HEK293T (cell line): Measurements from ENCODE around the gene QSOX2.

Experiments
- CTCF ChIA-PET: fragments of 350-600 bp; formaldehyde crosslinking; extraction: SDS; loops from one replicate; lab custom pipeline; 2021; ENCODE audit warnings: antibody characterized with exemption, inconsistent platforms; lab: Yijun Ruan, JAX
- POLR2A ChIA-PET: fragments of 350-600 bp; formaldehyde crosslinking; extraction: SDS; loops from one replicate; lab custom pipeline; 2020; ENCODE audit warnings: antibody characterized with exemption, inconsistent platforms; lab: Yijun Ruan, JAX
- DNase-seq: peaks from one replicate; pipeline ENCODE4 v3.0.0; 2012; ENCODE audit warnings: mixed read lengths; ENCODE audit errors: extremely low spot score
- ARNT ChIP-seq: fragments of 450-650 bp; IDR thresholded peaks from 2 replicates; pipeline ENCODE4 v1.6.1; 2017; ENCODE audit warnings: mild to moderate bottlenecking
- BHLHE40 ChIP-seq: fragments of 450-650 bp; IDR thresholded peaks from 2 replicates; pipeline ENCODE4 v1.6.1; 2016; ENCODE audit warnings: mild to moderate bottlenecking, moderate library complexity, borderline replicate concordance
- CTBP1 ChIP-seq: fragments of 450-650 bp; IDR thresholded peaks from 2 replicates; pipeline ENCODE4 v1.6.1; 2016; ENCODE audit warnings: borderline replicate concordance
- ELF4 ChIP-seq: fragments of 450-650 bp; IDR thresholded peaks from 2 replicates; pipeline ENCODE4 v1.6.1; 2017; ENCODE audit warnings: antibody characterized with exemption
- FOXA1 ChIP-seq: fragments of 450-650 bp; IDR thresholded peaks from 2 replicates; pipeline ENCODE4 v1.6.1; 2016; ENCODE audit warnings: mild to moderate bottlenecking
- FOXK2 ChIP-seq: fragments of 450-650 bp; IDR thresholded peaks from 2 replicates; pipeline ENCODE4 v1.6.1; 2016; ENCODE audit warnings: mild to moderate bottlenecking
- FOXM1 ChIP-seq: fragments of 450-650 bp; IDR thresholded peaks from 2 replicates; pipeline ENCODE4 v1.6.1; 2017; ENCODE audit warnings: mild to moderate bottlenecking, borderline replicate concordance
- HDGF ChIP-seq: fragments of 450-650 bp; IDR thresholded peaks from 2 replicates; pipeline ENCODE4 v1.6.1; 2017; ENCODE audit warnings: antibody characterized with exemption, borderline replicate concordance
- L3MBTL2 ChIP-seq: fragments of 450-650 bp; conservative IDR thresholded peaks from 2 replicates; pipeline ENCODE4 v1.6.1; 2016; ENCODE audit warnings: mild to moderate bottlenecking
- LEF1 ChIP-seq: fragments of 450-650 bp; IDR thresholded peaks from 2 replicates; pipeline ENCODE4 v1.6.1; 2017; ENCODE audit warnings: mild to moderate bottlenecking, borderline replicate concordance
- NFRKB ChIP-seq: fragments of 450-650 bp; IDR thresholded peaks from 2 replicates; pipeline ENCODE4 v1.6.1; 2016; ENCODE audit warnings: mild to moderate bottlenecking, moderate library complexity
- SP1 ChIP-seq: fragments of 450-650 bp; IDR thresholded peaks from 2 replicates; pipeline ENCODE4 v1.6.1; 2017
- SUZ12 ChIP-seq: fragments of 450-650 bp; IDR thresholded peaks from 2 replicates; pipeline ENCODE4 v1.6.1; 2016; ENCODE audit warnings: mild to moderate bottlenecking
- TARDBP ChIP-seq: fragments of 450-650 bp; IDR thresholded peaks from 2 replicates; pipeline ENCODE4 v1.6.1; 2016
- ZNF384 ChIP-seq: fragments of 450-650 bp; IDR thresholded peaks from 2 replicates; pipeline ENCODE4 v1.6.1; 2016
- TF ChIP-seq, protein P1 (sequence below): fragments of 450-650 bp; IDR thresholded peaks from 2 replicates; pipeline ENCODE4 v1.6.1; 2016

Gene QSOX2

GRCh38 chr9:136175616-136176197 lies 69.9 kb downstream of the QSOX2 start:
- DNase-seq = no peak
- TF ChIP-seq ZNF384 (no peak), CTBP1 (no peak), FOXA1 (no peak), HDGF (no peak), TARDBP (no peak), FOXM1 (no peak), LEF1 (no peak), NFRKB (no peak), ELF4 (no peak), SP1 (no peak), BHLHE40 (no peak), SUZ12 (no peak), L3MBTL2 (no peak), ARNT (no peak), FOXK2 (no peak)
- TF ChIP-seq, protein P1, sequence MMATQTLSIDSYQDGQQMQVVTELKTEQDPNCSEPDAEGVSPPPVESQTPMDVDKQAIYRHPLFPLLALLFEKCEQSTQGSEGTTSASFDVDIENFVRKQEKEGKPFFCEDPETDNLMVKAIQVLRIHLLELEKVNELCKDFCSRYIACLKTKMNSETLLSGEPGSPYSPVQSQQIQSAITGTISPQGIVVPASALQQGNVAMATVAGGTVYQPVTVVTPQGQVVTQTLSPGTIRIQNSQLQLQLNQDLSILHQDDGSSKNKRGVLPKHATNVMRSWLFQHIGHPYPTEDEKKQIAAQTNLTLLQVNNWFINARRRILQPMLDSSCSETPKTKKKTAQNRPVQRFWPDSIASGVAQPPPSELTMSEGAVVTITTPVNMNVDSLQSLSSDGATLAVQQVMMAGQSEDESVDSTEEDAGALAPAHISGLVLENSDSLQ = no peak
- ChIA-PET POLR2A (no interaction called here), CTCF (no interaction called here)

GRCh38 chr9:136174779-136175615 lies 70.6 kb downstream of the QSOX2 start:
- CTCF ChIA-PET = no interaction called here
- no peak for DNase-seq
- POLR2A ChIA-PET = no interaction called here
- no peak for TF ChIP-seq ARNT
- no peak for TF ChIP-seq ELF4
- TF ChIP-seq FOXM1 = no peak
- TF ChIP-seq CTBP1 = no peak
- TF ChIP-seq FOXA1 = no peak
- TF ChIP-seq, protein P1 = no peak
- TF ChIP-seq TARDBP = no peak
- no peak for TF ChIP-seq HDGF
- TF ChIP-seq NFRKB = no peak
- TF ChIP-seq ZNF384 = no peak
- TF ChIP-seq BHLHE40 = no peak
- no peak for TF ChIP-seq SUZ12

GRCh38 chr9:136173648-136174290 lies 71.8 kb downstream of the QSOX2 start:
- no peak for DNase-seq
- ChIA-PET CTCF (no interaction called here), POLR2A (no interaction called here)
- TF ChIP-seq ELF4 = no peak
- TF ChIP-seq SUZ12 = no peak
- TF ChIP-seq BHLHE40 = no peak
- no peak for TF ChIP-seq ZNF384
- no peak for TF ChIP-seq LEF1
- no peak for TF ChIP-seq FOXM1
- no peak for TF ChIP-seq HDGF
- TF ChIP-seq, protein P1 = no peak
- TF ChIP-seq SP1 = no peak
- TF ChIP-seq ARNT = no peak
- no peak for TF ChIP-seq NFRKB
- no peak for TF ChIP-seq TARDBP
- TF ChIP-seq L3MBTL2 = no peak
- no peak for TF ChIP-seq FOXK2
- no peak for TF ChIP-seq CTBP1

- DNase-seq = no peak
- ChIA-PET POLR2A (no interaction called here), CTCF (no interaction called here)
- TF ChIP-seq FOXK2 = no peak
- TF ChIP-seq HDGF = no peak
- TF ChIP-seq, protein P1 = no peak
- TF ChIP-seq ARNT = no peak
- TF ChIP-seq L3MBTL2 = no peak
- TF ChIP-seq FOXA1 = no peak
- TF ChIP-seq NFRKB = no peak
These were observed 73.1 kb downstream of the QSOX2 start for GRCh38 chr9:136172412-136173079.
